GM19468 (cell line): ENCODE data around the gene SMG1.
"Not testable (repeated sequence)": the region's sequence is repeated elsewhere in the genome, so short reads cannot be mapped to it uniquely, and the experiment has no call there.

ENCODE experiments used
- ATAC-seq: cut with Tn5 transposase; IDR thresholded peaks from one replicate; pipeline ENCODE4 v1.9.1; 2021; ENCODE audit warnings: mild to moderate bottlenecking, moderate library complexity, moderate number of reproducible peaks; ENCODE audit not compliant: unreplicated experiment; ENCODE audit errors: extremely low read depth

Gene SMG1

GRCh38 chr16:18780460-18781026, 145.7 kb downstream of the SMG1 start:
- ATAC-seq: not testable (repeated sequence)

DNA sequence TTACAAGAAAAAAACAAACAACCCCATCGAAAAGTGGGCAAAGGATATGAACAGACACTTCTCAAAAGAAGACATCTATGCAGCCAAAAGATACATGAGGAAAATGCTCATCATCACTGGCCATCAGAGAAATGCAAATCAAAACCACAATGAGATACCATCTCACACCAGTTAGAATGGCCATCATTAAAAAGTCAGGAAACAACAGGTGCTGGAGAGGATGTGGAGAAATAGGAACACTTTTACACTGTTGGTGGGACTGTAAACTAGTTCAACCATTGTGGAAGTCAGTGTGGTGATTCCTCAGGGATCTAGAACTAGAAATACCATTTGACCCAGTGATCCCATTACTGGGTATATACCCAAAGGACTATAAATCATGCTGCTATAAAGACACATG, 148.5 kb downstream of the SMG1 start:
- ATAC-seq: not testable (repeated sequence)

GRCh38 chr16:18776334-18776733, 149.9 kb downstream of the SMG1 start:
- ATAC-seq: not testable (repeated sequence)

DNA sequence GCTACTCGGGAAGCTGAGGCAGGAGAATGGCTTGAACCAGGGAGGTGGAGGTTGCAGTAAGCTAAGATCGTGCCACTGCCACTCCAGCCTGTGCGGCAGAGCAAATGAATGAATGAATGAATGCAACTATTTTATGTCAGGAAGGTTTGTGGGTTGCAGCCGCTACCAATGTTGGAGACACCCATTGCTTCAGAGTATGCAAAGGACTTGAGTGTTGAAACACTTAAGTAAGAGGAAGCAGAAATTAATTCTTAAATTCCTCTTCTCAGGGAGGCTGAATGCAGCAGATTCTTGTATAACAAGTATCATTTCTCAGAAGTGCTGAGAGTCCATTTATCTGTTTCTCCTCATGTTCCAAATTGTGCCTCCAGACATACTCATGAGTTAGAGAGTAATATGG, 151.6 kb downstream of the SMG1 start:
- not testable (repeated sequence) for ATAC-seq

DNA sequence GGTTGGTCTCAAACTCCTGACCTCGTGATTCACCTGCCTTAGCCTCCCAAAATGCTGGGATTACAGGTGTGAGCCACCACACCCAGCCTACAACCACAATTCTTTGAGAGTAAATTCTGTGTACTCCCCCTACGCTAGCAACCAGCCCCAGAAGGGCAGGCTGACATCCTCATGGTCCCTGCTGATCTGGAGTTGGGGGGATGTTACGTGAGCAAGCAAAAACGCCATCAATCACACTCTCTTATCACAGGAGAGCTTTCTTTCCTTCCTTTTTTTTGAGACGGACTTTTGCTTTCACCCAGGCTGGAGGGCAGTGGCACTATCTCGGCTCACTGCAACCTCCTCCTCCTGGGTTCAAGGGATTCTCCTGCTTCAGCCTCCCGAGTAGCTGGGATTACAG, 154.0 kb downstream of the SMG1 start:
- not testable (repeated sequence) for ATAC-seq

DNA sequence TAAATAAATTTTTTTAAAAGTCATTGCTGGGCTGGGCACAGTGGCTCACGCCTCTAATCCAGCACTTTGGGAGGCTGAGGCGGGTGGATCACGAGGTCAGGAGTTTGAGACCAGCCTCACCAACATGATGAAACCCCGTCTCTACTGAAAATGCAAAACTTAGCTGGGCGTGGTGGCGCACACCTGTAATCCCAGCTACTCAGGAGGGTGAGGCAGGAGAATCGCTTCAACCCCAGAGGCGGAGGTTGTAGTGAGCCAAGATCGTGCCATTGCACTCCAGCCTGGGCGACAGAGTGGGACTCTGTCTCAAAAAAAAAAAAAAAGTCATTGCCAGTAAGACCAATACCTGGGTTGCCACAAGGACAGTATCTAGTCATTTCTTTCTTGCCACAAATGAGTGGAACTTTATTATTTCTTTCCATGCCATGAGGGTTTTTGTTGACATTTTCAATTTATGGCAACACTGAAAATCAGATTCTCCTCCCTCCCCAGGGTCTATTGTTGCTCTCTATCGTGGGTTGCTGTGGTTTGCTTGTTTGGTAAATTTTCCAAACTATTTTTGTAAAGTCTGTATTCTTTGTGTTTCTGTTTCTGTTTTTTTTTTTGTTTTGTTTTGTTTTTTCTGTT, 155.8 kb downstream of the SMG1 start:
- not testable (repeated sequence) for ATAC-seq

DNA sequence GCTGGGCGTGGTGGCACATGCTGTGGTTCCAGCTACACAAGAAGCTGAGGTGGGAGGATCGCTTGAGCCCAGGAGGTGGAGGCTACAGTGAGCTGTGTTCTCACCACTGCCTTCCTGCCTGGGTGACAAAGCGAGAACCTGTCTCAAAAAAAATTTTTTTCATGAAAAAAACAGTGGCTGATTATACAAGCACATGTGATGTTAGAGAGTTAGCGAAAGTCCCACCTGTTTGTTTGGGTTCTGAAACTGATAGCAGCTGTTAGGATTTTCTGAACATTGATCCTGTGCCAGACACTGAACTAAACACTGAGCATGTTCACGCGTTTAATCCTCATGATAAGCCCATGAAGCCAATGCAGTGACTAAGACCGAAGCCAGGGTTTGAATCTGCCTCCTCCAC, 159.0 kb downstream of the SMG1 start:
- peak; percentile 57 for ATAC-seq

- ATAC-seq: peak; percentile 19
These were observed 163.5 kb downstream of the SMG1 start for GRCh38 chr16:18762713-18763112.

DNA sequence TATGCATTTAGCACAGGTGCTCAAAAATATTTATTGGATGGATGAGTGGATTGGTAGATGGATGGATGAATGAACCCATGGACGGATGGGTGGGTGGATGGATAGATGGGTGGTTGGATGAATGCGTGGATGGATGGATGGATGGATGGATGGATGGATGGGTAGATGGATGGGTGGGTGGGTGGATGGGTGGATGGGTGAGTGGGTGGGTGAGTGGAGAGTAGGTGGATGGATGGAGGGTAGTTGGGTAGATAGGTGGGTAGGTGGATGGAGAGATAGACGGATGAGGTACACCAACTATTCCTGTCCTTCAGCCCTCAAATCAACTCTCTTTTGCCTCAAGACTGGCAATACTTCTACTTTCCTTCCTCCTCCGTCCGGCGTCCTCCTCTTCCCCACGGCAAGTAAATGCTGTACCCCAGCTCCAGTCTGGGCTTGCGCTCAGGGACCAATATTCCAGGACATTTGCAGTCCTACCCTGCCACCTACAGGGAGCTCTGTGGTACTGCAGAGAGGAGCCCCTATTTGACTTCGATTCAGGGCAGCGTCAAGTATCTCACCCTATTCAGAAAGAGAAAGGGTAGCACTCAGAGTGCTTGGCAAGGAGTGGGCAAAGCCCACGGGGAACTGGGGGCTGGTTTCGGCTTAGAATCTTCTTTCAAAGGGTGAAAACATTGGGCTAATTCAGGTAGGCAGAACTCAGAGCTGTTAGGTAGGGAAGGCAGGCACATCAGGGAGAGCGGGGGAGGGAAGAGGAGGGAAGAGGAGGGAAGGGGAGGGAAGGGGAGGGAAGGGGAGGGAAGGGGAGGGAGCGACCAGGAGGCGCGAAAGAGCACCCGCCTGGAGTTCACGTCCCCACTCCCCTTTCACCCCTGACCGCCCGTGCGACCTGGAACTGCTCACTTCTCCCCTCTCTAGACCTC, 166.3 kb downstream of the SMG1 start:
- ATAC-seq: not testable (repeated sequence)

GRCh38 chr16:18757960-18758660, 168.1 kb downstream of the SMG1 start:
- ATAC-seq: not testable (repeated sequence)

DNA sequence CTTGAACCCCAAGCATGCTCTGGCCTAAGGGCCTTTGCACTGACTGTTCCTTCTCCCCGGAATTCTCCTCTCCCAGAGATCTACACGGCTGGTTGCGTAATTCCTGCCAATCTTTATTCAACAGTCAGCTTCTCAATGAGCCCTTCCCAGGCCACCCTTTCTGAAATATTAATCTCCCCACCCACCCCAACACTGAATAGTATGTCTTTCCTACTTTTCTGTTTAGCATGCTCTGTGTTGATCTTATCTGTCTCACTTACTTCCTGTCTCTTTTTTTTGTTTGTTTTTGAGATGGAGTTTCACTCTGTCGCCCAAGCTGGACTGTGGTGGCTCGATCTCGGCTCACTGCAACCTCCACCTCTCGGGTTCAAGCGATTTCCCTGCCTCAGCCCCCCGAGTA, 169.6 kb downstream of the SMG1 start:
- ATAC-seq: not testable (repeated sequence)
